Measurements from ENCODE around the gene TENM4.

The TENM4 gene

DNA sequence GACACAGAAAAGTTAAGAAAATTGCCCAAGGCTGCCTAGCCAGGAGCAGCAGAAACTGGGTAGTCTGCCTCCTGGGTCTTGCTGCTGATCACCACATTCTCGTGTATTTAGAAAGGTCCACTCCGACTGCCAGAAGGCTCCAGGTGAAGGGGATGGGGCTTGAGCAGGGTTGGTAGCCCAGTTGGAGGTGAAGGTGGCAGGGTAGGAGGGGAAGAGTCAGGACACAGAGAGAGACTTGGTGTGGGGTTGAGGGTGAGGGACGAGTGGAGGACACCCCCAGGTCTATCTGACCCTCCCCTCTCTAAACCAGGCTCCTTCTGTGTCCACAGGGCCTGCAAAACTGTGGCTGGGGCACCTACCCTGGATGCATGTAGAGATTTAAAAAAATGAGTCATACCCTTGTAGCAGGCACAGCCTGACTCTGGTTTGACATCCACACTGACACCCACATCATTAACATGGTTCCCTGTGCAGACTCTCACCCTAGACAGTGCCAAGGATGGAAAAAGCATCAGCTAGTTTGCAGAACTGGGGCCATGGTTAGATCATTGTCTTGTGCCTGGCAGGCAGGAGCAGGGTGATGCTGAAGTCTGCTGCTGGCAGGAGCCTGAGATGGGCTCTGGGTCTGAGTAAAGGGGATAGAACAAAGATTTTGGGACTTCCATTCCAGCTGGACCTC, 273.2 kb downstream of the TENM4 start:
- TF ChIP-seq CREB1 (IDR thresholded peaks at IDR 0.05; ENCODE audit: low read depth), result no peak
- TF ChIP-seq, protein P1, sequence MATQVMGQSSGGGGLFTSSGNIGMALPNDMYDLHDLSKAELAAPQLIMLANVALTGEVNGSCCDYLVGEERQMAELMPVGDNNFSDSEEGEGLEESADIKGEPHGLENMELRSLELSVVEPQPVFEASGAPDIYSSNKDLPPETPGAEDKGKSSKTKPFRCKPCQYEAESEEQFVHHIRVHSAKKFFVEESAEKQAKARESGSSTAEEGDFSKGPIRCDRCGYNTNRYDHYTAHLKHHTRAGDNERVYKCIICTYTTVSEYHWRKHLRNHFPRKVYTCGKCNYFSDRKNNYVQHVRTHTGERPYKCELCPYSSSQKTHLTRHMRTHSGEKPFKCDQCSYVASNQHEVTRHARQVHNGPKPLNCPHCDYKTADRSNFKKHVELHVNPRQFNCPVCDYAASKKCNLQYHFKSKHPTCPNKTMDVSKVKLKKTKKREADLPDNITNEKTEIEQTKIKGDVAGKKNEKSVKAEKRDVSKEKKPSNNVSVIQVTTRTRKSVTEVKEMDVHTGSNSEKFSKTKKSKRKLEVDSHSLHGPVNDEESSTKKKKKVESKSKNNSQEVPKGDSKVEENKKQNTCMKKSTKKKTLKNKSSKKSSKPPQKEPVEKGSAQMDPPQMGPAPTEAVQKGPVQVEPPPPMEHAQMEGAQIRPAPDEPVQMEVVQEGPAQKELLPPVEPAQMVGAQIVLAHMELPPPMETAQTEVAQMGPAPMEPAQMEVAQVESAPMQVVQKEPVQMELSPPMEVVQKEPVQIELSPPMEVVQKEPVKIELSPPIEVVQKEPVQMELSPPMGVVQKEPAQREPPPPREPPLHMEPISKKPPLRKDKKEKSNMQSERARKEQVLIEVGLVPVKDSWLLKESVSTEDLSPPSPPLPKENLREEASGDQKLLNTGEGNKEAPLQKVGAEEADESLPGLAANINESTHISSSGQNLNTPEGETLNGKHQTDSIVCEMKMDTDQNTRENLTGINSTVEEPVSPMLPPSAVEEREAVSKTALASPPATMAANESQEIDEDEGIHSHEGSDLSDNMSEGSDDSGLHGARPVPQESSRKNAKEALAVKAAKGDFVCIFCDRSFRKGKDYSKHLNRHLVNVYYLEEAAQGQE (IDR thresholded peaks at IDR 0.05; ENCODE audit: low read depth), result no peak
- TF ChIP-seq YY1 (IDR thresholded peaks at IDR 0.05; ENCODE audit: low read depth), result no peak
- TF ChIP-seq, protein P2, sequence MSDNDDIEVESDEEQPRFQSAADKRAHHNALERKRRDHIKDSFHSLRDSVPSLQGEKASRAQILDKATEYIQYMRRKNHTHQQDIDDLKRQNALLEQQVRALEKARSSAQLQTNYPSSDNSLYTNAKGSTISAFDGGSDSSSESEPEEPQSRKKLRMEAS (IDR thresholded peaks at IDR 0.05), result no peak
- no peak for TF ChIP-seq EP300 (IDR thresholded peaks at IDR 0.05; ENCODE audit: borderline replicate concordance)
- no peak for TF ChIP-seq NFIC (IDR thresholded peaks at IDR 0.05)
- no peak for TF ChIP-seq ZBTB7A (IDR thresholded peaks at IDR 0.05; ENCODE audit: low read depth)
- TF ChIP-seq FOXM1 (IDR thresholded peaks at IDR 0.05; ENCODE audit: borderline replicate concordance, low read depth), result no peak
- no peak for TF ChIP-seq TAF1 (IDR thresholded peaks at IDR 0.05; ENCODE audit: low read depth)
- no peak for TF ChIP-seq TCF12 (IDR thresholded peaks at IDR 0.05; ENCODE audit: low read depth)

DNA sequence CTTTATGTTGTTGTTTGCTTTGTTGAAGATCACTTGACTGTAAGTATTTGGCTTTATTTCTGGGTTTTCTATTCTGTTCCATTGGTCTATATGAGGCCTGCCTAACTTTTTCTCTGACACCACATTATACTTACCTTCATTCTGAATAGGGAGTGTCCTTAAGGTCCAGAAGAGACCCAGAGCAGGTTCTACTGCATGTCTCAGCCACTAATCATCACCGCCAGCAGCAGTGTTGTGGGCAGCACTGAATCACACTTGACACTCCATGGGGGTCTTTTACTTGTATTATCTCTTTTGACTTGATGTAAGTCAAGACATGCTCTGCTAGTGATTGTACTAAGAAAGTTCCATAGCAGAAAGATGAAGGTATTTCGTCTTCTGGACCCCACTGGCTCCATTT, 274.9 kb downstream of the TENM4 start:
- no peak for TF ChIP-seq EGR1 (IDR thresholded peaks at IDR 0.05)
- TF ChIP-seq NFIC (IDR thresholded peaks at IDR 0.05), result no peak
- no peak for TF ChIP-seq EP300 (IDR thresholded peaks at IDR 0.05; ENCODE audit: borderline replicate concordance)
- TF ChIP-seq TAF1 (IDR thresholded peaks at IDR 0.05; ENCODE audit: low read depth), result no peak
- no peak for TF ChIP-seq FOXM1 (IDR thresholded peaks at IDR 0.05; ENCODE audit: borderline replicate concordance, low read depth)
- TF ChIP-seq, protein P3, sequence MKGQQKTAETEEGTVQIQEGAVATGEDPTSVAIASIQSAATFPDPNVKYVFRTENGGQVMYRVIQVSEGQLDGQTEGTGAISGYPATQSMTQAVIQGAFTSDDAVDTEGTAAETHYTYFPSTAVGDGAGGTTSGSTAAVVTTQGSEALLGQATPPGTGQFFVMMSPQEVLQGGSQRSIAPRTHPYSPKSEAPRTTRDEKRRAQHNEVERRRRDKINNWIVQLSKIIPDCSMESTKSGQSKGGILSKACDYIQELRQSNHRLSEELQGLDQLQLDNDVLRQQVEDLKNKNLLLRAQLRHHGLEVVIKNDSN (IDR thresholded peaks at IDR 0.05), result no peak
- TF ChIP-seq, protein P2 (IDR thresholded peaks at IDR 0.05), result no peak
- TF ChIP-seq ZBTB7A (IDR thresholded peaks at IDR 0.05; ENCODE audit: low read depth), result no peak
- TF ChIP-seq CEBPB (IDR thresholded peaks at IDR 0.05), result no peak
- TF ChIP-seq YY1 (IDR thresholded peaks at IDR 0.05; ENCODE audit: low read depth), result no peak
- TF ChIP-seq TEAD4 (IDR thresholded peaks at IDR 0.05), result no peak
- TF ChIP-seq CREB1 (IDR thresholded peaks at IDR 0.05; ENCODE audit: low read depth), result no peak
- TF ChIP-seq, protein P1 (IDR thresholded peaks at IDR 0.05; ENCODE audit: low read depth), result no peak
- no peak for TF ChIP-seq RAD21 (IDR thresholded peaks at IDR 0.05; ENCODE audit: low read depth)
- no peak for TF ChIP-seq TCF12 (IDR thresholded peaks at IDR 0.05; ENCODE audit: low read depth)

DNA sequence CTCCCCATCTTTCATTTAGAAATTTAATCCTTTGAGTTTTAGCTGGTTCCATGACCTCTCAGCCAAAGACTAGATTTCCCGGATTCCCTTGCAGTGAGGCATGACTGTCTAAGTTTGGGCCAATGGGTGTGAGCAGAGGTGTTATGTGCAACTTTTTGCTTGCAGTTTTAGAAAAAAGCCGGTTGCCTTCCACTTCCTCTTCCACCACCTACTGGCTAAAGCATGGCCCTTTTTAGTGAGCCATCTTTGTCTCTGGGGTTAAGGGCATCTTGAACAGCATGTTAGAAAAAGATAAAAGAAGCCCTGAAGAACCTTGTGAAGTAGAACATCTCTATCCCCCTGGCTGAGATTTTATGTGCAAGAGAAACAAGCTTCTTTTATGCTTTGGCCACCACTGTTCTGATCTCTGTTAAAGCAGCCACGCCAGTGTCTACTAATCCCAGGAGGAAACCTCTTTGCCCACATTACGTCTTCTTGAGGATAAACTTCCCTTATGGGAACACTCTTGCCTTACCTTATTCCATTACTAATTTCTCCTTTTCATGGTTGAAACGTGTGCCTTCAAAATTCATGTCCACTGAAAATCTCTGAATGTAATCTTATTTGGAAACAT, 279.9 kb downstream of the TENM4 start:
- no peak for TF ChIP-seq TCF12 (IDR thresholded peaks at IDR 0.05; ENCODE audit: low read depth)

DNA sequence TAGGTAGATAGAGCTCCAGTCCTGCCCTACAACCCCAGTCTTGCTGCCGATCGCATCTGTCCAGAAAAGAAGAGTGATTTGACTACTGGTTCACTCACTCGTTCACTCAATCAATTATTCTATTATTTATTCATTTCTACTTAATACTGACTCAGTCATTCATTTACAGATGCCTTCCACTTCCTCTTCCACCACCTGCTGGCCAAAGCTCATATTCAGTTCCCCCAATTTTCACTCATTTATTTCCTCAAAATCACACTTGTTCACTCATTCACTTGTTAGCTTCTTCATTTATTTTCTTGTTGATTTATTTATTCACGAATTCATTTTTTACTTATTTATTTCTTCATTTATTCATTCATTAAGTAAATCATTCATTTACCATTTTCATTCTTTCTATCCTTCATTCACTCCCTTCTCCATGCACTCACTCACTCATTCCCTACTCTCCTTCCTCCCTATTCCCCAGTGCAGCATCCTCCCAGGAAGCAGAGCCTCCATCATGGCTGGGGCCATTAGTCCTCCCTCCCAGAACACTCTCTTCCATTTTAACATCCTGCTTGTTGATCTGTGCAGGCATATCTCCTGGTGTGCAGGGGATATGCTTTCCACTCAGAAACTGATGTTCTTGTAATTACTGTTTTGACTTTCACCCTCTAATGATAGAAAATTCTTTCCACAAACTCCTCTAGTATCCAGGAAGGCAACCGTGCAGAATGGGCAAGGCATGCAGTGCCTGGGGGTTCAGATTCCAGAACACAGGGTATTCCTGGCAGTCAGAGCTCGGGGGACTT, 281.0 kb downstream of the TENM4 start:
- TF ChIP-seq TAF1 (IDR thresholded peaks at IDR 0.05; ENCODE audit: low read depth) (no peak), TCF12 (IDR thresholded peaks at IDR 0.05; ENCODE audit: low read depth) (no peak), EGR1 (IDR thresholded peaks at IDR 0.05) (no peak), CREB1 (IDR thresholded peaks at IDR 0.05; ENCODE audit: low read depth) (no peak), TEAD4 (IDR thresholded peaks at IDR 0.05) (no peak), NFIC (IDR thresholded peaks at IDR 0.05) (no peak), FOXM1 (IDR thresholded peaks at IDR 0.05; ENCODE audit: borderline replicate concordance, low read depth) (no peak), ZBTB7A (IDR thresholded peaks at IDR 0.05; ENCODE audit: low read depth) (no peak), CEBPB (IDR thresholded peaks at IDR 0.05) (no peak), RAD21 (IDR thresholded peaks at IDR 0.05; ENCODE audit: low read depth) (no peak)
- TF ChIP-seq, protein P1 (IDR thresholded peaks at IDR 0.05; ENCODE audit: low read depth), result no peak
- TF ChIP-seq, protein P3 (IDR thresholded peaks at IDR 0.05), result no peak

All from Ishikawa (cell line).